ENCODE measurements around the gene SGPL1.

The SGPL1 gene

GRCh38 chr10:70927189-70927943, 111.6 kb downstream of the SGPL1 start:
- no peak for DNase-seq

GRCh38 chr10:70928140-70928539, 112.4 kb downstream of the SGPL1 start:
- no peak for DNase-seq

GRCh38 chr10:70930263-70931000, 114.7 kb downstream of the SGPL1 start:
- DNase-seq, result no peak
